HL-60 (cell line): ENCODE results near the gene TPCN2.

ENCODE experiments used
- POLR2AphosphoS5 ChIP-seq: IDR thresholded peaks from 2 replicates; pipeline ENCODE4 v1.6.1; 2012; ENCODE audit warnings: low read depth
- SPI1 ChIP-seq: IDR thresholded peaks from 2 replicates; pipeline ENCODE4 v1.6.1; 2012; ENCODE audit warnings: low read depth, mild to moderate bottlenecking, borderline replicate concordance
- TF ChIP-seq, protein P1 (sequence below): IDR thresholded peaks from one replicate; pipeline ENCODE4 v1.5.1; 2011; ENCODE audit warnings: low read length, control low read depth, inconsistent platforms; ENCODE audit not compliant: insufficient read depth
- TF ChIP-seq, protein P2 (sequence below): IDR thresholded peaks from 2 replicates; pipeline ENCODE4 v1.6.1; 2012; ENCODE audit warnings: low read depth; ENCODE audit not compliant: insufficient replicate concordance

DNA sequence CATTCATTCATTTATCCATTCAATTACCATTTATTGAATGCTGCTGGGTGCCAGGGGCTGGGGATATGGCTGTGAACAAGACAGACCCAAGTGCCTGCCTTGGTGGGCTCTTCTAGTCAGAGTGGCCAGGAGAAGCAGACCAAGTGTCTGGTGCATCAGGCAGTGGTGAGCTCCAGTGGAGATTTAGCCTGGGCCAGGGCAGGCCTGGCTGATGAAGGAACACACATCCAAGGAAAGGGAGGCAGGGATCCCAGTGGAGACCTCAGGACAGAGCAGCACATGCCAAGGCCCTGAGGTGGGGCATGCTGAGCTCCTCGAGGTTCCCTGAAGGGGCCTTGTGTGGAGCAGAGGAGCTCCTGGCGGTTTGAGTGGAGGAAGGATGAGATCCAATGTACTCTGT, 60.4 kb downstream of the TPCN2 start:
- TF ChIP-seq, protein P1, sequence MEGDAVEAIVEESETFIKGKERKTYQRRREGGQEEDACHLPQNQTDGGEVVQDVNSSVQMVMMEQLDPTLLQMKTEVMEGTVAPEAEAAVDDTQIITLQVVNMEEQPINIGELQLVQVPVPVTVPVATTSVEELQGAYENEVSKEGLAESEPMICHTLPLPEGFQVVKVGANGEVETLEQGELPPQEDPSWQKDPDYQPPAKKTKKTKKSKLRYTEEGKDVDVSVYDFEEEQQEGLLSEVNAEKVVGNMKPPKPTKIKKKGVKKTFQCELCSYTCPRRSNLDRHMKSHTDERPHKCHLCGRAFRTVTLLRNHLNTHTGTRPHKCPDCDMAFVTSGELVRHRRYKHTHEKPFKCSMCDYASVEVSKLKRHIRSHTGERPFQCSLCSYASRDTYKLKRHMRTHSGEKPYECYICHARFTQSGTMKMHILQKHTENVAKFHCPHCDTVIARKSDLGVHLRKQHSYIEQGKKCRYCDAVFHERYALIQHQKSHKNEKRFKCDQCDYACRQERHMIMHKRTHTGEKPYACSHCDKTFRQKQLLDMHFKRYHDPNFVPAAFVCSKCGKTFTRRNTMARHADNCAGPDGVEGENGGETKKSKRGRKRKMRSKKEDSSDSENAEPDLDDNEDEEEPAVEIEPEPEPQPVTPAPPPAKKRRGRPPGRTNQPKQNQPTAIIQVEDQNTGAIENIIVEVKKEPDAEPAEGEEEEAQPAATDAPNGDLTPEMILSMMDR, result no peak
- no peak for TF ChIP-seq POLR2AphosphoS5
- TF ChIP-seq SPI1, result no peak
- TF ChIP-seq, protein P2, sequence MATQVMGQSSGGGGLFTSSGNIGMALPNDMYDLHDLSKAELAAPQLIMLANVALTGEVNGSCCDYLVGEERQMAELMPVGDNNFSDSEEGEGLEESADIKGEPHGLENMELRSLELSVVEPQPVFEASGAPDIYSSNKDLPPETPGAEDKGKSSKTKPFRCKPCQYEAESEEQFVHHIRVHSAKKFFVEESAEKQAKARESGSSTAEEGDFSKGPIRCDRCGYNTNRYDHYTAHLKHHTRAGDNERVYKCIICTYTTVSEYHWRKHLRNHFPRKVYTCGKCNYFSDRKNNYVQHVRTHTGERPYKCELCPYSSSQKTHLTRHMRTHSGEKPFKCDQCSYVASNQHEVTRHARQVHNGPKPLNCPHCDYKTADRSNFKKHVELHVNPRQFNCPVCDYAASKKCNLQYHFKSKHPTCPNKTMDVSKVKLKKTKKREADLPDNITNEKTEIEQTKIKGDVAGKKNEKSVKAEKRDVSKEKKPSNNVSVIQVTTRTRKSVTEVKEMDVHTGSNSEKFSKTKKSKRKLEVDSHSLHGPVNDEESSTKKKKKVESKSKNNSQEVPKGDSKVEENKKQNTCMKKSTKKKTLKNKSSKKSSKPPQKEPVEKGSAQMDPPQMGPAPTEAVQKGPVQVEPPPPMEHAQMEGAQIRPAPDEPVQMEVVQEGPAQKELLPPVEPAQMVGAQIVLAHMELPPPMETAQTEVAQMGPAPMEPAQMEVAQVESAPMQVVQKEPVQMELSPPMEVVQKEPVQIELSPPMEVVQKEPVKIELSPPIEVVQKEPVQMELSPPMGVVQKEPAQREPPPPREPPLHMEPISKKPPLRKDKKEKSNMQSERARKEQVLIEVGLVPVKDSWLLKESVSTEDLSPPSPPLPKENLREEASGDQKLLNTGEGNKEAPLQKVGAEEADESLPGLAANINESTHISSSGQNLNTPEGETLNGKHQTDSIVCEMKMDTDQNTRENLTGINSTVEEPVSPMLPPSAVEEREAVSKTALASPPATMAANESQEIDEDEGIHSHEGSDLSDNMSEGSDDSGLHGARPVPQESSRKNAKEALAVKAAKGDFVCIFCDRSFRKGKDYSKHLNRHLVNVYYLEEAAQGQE, result no peak
